ENCODE data around the gene RPRD2. TPM values are rescaled to one million over a fixed set of nuclear protein-coding genes. Genes with fewer than 3 reads are reported as not detected.
"Not testable (repeated sequence)": the region's sequence is repeated elsewhere in the genome, so short reads cannot be mapped to it uniquely, and the experiment has no call there.

Gene RPRD2
- total RNA-seq, 1 donor from 2014 or later, result 24.4 TPM

GRCh38 chr1:150366416-150367296 lies 2.7 kb downstream of the RPRD2 start:
- H3K4me1 Mint-ChIP-seq (ENCODE audit: low read depth), result peaks cover 52% of the 10 kb centered on the region
- H3K27ac Mint-ChIP-seq, result peak overlapping the region; percentile 97
- peaks cover 15% of the 10 kb centered on the region for H3K36me3 Mint-ChIP-seq (ENCODE audit: low read depth)
- H3K4me3 Mint-ChIP-seq, result peak overlapping the region; percentile 99
- H3K9me3 Mint-ChIP-seq, result no peaks in the 10 kb centered on the region
- intact Hi-C loops (cut with micrococcal nuclease), result loop anchor here (5.0 kb wide), 1 partner anchor 66 kb away; no protein-coding TSS in a partner anchor
- DNase-seq (ENCODE audit: low spot score), result no peak
- no peaks in the 10 kb centered on the region for H3K27me3 Mint-ChIP-seq (ENCODE audit: insufficient read depth)

GRCh38 chr1:150371110-150371509 lies 7.2 kb downstream of the RPRD2 start:
- Mint-ChIP-seq H3K4me1 (ENCODE audit: low read depth) (peaks cover 63% of the 10 kb centered on the region), H3K27ac (no peak overlapping the region), H3K36me3 (ENCODE audit: low read depth) (peaks cover 16% of the 10 kb centered on the region), H3K27me3 (ENCODE audit: insufficient read depth) (no peaks in the 10 kb centered on the region), H3K4me3 (peak overlapping the region; percentile 0), H3K9me3 (no peaks in the 10 kb centered on the region)
- no peak for DNase-seq (ENCODE audit: low spot score)
- intact Hi-C loops (cut with micrococcal nuclease), result no loop called here

DNA sequence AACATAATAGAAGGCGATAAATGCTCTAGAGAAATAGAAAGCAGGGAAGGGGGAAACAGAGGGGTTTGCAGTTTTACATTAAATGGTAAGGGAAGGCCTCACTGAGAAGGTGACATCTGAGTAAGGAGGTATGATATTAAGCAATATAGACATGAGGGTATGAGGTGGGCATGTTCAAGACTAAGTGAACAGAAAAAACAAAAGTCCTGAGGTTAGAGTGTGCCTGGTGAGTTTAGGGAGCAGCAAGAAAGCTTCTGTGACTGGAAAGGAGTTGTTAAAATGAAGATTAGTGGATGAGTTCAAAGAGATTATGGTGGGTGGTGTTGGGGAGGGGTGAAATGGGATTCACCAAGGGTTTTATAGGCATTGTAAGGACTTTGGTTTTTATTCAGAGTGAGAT lies 8.6 kb downstream of the RPRD2 start:
- no peaks in the 10 kb centered on the region for H3K27me3 Mint-ChIP-seq (ENCODE audit: insufficient read depth)
- intact Hi-C loops (cut with micrococcal nuclease), result no loop called here
- H3K27ac Mint-ChIP-seq, result no peak overlapping the region
- H3K4me3 Mint-ChIP-seq, result no peak overlapping the region
- H3K4me1 Mint-ChIP-seq (ENCODE audit: low read depth), result peaks cover 51% of the 10 kb centered on the region
- H3K9me3 Mint-ChIP-seq, result no peaks in the 10 kb centered on the region
- peaks cover 13% of the 10 kb centered on the region for H3K36me3 Mint-ChIP-seq (ENCODE audit: low read depth)
- no peak for DNase-seq (ENCODE audit: low spot score)

GRCh38 chr1:150376110-150376509 lies 12.2 kb downstream of the RPRD2 start:
- DNase-seq (ENCODE audit: low spot score), result no peak
- Mint-ChIP-seq H3K27me3 (ENCODE audit: insufficient read depth) (no peaks in the 10 kb centered on the region), H3K27ac (no peak overlapping the region), H3K9me3 (no peaks in the 10 kb centered on the region), H3K4me3 (no peak overlapping the region), H3K36me3 (ENCODE audit: low read depth) (peaks cover 10% of the 10 kb centered on the region), H3K4me1 (ENCODE audit: low read depth) (peaks cover 41% of the 10 kb centered on the region)
- intact Hi-C loops (cut with micrococcal nuclease), result no loop called here

DNA sequence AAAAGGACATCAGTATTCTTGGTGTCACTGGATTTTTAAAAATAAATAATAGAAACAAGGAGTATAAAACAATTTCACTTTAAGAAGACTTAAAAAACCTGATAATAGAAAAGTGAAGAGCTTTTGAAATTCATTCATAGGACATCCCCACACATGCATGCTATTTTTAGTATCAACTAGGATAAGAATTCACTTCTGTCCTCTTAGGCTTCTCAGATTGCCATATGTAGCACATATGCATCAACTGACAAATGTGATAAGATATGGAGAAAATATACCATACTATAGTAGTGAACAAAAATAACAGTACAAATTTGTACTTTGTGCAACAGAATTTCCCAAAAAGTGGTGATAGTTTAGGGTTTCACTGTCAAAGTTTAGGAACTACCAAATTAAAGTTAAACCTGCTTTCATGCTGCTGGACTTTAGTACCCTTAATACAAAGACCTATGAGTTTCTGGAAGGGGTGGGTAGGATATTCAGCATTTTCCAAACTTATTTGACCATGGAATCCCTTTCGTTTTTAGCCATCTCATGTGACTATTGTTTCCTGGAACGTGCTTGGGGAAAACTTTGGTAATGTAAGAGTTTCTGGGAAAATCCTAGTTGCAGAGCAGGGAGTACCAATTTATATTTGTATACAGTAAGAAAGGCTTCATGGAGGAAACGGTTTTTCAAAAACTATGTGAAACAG lies 19.8 kb downstream of the RPRD2 start:
- Mint-ChIP-seq H3K4me1 (ENCODE audit: low read depth) (peaks cover 21% of the 10 kb centered on the region), H3K27ac (no peak overlapping the region), H3K36me3 (ENCODE audit: low read depth) (peaks cover 2% of the 10 kb centered on the region), H3K9me3 (no peaks in the 10 kb centered on the region), H3K4me3 (no peak overlapping the region), H3K27me3 (ENCODE audit: insufficient read depth) (no peaks in the 10 kb centered on the region)
- no peak for DNase-seq (ENCODE audit: low spot score)
- intact Hi-C loops (cut with micrococcal nuclease), result no loop called here

DNA sequence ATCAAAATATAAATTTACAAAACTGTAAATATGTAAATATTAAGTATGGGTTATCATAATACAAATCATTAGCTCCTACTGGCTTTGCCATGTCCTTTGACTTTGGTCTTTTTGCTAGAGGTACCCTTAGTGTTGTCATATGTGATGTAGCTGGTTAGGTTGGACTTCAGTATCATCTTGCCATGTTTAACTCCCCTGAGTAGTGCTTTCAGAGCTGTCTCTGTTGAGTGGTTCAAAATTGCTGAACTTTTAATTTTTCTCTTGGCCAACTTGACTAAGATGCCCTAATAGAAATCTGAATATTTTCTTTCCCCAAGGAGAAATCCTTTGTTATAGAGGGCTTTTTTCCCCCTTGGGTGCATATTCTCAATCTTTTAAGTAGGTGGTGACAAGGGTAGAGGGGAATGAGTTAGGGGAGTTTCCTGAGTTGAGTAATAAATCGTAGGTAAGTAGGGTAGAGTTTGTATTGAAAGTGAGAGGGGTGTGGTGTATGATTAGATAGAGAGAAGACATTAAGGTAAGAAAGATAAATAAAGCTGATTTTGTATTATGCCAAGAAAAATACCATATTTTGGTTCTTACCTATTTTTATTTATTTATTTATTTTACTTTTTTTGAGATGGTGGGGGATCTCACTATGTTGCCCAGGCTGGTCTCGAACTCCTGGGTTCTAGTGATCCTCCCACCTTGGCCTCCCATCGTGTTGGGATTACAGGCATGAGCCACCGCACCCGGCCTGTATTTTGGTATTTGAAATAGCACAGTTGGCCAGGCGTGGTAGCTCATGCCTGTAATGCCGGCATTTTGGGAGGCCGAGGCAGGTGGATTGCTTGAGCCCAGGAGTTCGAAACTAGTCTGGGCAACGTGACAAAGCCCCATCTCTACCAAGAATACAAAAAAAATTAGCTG lies 21.8 kb downstream of the RPRD2 start:
- no peaks in the 10 kb centered on the region for H3K27me3 Mint-ChIP-seq (ENCODE audit: insufficient read depth)
- intact Hi-C loops (cut with micrococcal nuclease), result no loop called here
- no peaks in the 10 kb centered on the region for H3K9me3 Mint-ChIP-seq
- H3K36me3 Mint-ChIP-seq (ENCODE audit: low read depth), result peaks cover 3% of the 10 kb centered on the region
- H3K27ac Mint-ChIP-seq, result no peak overlapping the region
- no peak for DNase-seq (ENCODE audit: low spot score)
- peaks cover 34% of the 10 kb centered on the region for H3K4me1 Mint-ChIP-seq (ENCODE audit: low read depth)
- H3K4me3 Mint-ChIP-seq, result no peak overlapping the region

DNA sequence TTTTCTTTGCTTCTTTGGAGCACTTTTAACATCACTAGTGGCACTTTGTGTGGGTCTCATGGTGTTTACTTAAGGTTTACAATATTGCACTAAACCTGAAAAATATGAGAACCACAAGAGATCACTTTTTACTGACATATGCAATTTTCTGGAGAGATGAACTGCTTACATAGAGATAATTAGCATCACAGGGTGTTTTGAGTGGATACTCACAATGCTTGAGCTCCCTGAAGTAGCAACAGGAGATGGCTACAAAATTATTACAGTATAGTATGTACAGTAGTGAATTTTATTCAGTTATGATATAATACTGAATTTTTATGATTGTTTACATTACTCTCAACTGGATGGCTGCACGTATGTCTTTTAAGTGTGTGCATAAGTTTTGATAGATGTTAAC lies 22.6 kb downstream of the RPRD2 start:
- H3K27me3 Mint-ChIP-seq (ENCODE audit: insufficient read depth), result no peaks in the 10 kb centered on the region
- H3K9me3 Mint-ChIP-seq, result no peaks in the 10 kb centered on the region
- H3K4me1 Mint-ChIP-seq (ENCODE audit: low read depth), result peaks cover 34% of the 10 kb centered on the region
- DNase-seq (ENCODE audit: low spot score), result no peak
- no peak overlapping the region for H3K27ac Mint-ChIP-seq
- intact Hi-C loops (cut with micrococcal nuclease), result no loop called here
- no peak overlapping the region for H3K4me3 Mint-ChIP-seq
- peaks cover 3% of the 10 kb centered on the region for H3K36me3 Mint-ChIP-seq (ENCODE audit: low read depth)

DNA sequence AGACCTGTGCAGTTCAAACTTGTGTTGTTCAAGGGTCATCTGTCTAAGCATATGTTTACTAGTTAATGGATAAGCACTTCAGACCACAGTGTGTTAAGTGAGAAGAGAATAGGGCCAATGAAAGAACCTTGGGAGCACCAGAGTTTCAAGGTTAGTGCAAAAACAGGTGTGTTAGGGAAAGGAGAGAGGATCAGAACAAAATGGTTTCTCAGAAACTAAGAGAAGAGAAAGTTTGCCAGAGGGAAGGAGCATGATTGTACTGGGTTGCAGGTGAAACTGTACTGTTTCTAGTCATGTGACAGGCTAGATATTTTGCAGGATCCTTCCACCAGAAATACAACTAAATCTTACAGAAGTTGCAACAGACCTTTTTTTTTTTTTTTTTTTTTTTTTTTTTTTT lies 23.3 kb downstream of the RPRD2 start:
- Mint-ChIP-seq H3K9me3 (no peaks in the 10 kb centered on the region), H3K4me1 (ENCODE audit: low read depth) (peaks cover 34% of the 10 kb centered on the region), H3K27me3 (ENCODE audit: insufficient read depth) (no peaks in the 10 kb centered on the region), H3K36me3 (ENCODE audit: low read depth) (peaks cover 3% of the 10 kb centered on the region), H3K4me3 (no peak overlapping the region), H3K27ac (no peak overlapping the region)
- intact Hi-C loops (cut with micrococcal nuclease), result no loop called here
- no peak for DNase-seq (ENCODE audit: low spot score)

DNA sequence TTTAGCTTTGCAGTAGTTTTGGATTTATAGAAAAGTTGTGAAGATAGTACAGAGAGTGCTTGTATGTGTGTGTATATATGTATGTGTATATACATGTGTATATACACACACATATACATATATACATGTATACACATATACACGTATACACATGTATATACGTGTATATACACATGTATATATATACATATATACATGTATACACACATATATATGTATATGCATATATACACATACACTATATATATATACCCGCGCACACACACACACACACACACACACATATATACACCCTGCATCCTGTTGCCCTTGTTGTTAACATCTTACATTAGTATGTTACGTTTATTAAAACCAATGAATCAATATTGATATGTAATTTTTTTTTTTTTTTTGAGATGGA lies 24.3 kb downstream of the RPRD2 start:
- DNase-seq (ENCODE audit: low spot score), result no peak
- H3K4me3 Mint-ChIP-seq, result no peak overlapping the region
- peaks cover 4% of the 10 kb centered on the region for H3K36me3 Mint-ChIP-seq (ENCODE audit: low read depth)
- H3K9me3 Mint-ChIP-seq, result no peaks in the 10 kb centered on the region
- no peak overlapping the region for H3K27ac Mint-ChIP-seq
- intact Hi-C loops (cut with micrococcal nuclease), result no loop called here
- peaks cover 34% of the 10 kb centered on the region for H3K4me1 Mint-ChIP-seq (ENCODE audit: low read depth)
- no peaks in the 10 kb centered on the region for H3K27me3 Mint-ChIP-seq (ENCODE audit: insufficient read depth)

DNA sequence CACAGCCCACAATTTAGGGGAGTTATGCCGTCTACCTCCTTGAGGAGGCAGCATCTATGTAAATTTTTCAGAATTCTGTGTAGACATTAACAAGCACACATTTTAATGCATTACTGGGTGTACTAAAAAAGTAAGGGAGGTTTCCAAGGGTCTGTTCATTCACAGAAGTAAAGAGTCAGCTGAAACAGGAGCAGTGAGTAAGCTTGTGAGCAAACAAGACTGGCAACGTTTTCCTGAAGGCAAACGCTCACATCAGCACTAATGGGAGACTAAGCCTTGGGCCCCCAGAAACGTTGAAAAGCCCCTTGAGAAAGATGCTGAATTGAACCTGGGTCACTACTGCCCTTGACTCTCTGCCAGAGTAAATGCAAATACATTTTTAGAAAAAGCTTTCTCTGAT lies 25.7 kb downstream of the RPRD2 start:
- intact Hi-C loops (cut with micrococcal nuclease), result no loop called here
- Mint-ChIP-seq H3K4me3 (no peak overlapping the region), H3K4me1 (ENCODE audit: low read depth) (peaks cover 30% of the 10 kb centered on the region), H3K36me3 (ENCODE audit: low read depth) (peaks cover 8% of the 10 kb centered on the region), H3K27me3 (ENCODE audit: insufficient read depth) (no peaks in the 10 kb centered on the region), H3K27ac (no peak overlapping the region), H3K9me3 (no peaks in the 10 kb centered on the region)
- no peak for DNase-seq (ENCODE audit: low spot score)

DNA sequence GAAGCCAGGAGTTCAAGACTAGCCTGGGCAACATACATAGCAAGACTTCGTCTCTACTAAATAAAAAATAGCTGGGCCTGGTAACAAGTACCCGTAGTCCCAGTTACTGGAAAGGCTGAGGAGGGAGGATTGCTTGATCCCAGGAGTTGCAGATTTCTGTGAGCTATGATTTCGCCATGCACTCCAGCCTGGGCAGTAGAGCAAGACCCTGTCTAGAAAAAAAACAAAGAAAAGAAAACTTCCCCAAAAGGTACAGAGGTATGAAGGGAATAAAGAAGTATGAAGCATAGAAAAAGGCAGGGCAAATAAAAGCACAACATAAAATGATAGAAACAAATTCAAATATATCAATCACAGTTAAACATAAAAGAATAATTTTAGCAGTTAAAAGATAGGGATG lies 28.7 kb downstream of the RPRD2 start:
- no peak overlapping the region for H3K27ac Mint-ChIP-seq
- DNase-seq (ENCODE audit: low spot score), result no peak
- peaks cover 13% of the 10 kb centered on the region for H3K4me1 Mint-ChIP-seq (ENCODE audit: low read depth)
- H3K9me3 Mint-ChIP-seq, result peaks cover 4% of the 10 kb centered on the region
- intact Hi-C loops (cut with micrococcal nuclease), result no loop called here
- peaks cover 13% of the 10 kb centered on the region for H3K36me3 Mint-ChIP-seq (ENCODE audit: low read depth)
- no peak overlapping the region for H3K4me3 Mint-ChIP-seq
- no peaks in the 10 kb centered on the region for H3K27me3 Mint-ChIP-seq (ENCODE audit: insufficient read depth)

DNA sequence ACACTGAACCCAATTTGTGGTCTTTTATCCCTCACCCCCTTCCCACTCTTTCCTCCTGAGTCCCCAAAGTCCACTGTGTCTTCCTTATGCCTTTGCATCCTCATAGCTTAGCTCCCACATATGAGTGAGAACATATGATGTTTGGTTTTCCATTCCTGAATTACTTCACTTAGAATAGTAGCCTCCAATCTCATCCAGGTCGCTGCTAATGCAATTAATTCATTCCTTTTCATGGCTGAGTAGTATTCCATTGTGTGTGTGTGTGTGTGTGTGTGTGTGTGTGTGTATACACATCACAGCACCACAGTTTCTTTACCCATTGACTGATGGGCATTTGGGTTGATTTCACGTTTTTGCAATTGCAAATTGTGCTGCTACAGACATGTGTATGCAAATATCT lies 31.2 kb downstream of the RPRD2 start:
- H3K27me3 Mint-ChIP-seq (ENCODE audit: insufficient read depth); H3K9me3 Mint-ChIP-seq; H3K4me1 Mint-ChIP-seq (ENCODE audit: low read depth); intact Hi-C loops (cut with micrococcal nuclease); H3K4me3 Mint-ChIP-seq; H3K27ac Mint-ChIP-seq; DNase-seq (ENCODE audit: low spot score): not testable (repeated sequence)
- peaks cover 14% of the 10 kb centered on the region for H3K36me3 Mint-ChIP-seq (ENCODE audit: low read depth)

All from activated T-helper 1 cell treated with anti-CD3 and anti-CD28 coated beads, Interleukin-12 subunit alpha, Interleukin-12 subunit beta, Interleukin-2, Interleukin-4 antibody, amounts not matched to agents 30 ng/mL and 10 ng/mL and 1 ng/mL, durations not matched to agents 14 hours and 24 hours and 36 hours (primary cell).